Measurements from ENCODE around the gene ANP32E.

Gene ANP32E

DNA sequence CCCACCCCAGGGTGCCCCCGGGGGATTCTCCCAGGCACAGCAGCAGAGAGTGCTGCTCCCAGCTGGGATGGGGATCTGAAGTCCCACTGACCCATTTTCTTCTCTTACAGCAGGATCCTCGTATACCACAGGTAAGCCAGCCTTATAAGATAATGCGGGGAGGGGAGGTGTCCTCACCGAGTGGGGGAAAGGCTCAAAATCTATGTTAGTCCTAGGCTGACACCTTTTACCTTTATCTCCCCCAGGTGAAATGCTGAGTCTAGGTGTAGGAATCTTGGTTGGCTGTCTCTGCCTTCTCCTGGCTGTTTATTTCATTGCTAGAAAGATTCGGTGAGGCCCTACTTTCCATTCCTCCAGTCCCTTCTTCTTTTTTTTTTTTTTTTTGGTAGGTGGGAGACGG lies 27.6 kb upstream of the ANP32E start:
- no peak overlapping the region for H3K4me3 ChIP-seq (replicated peaks; ENCODE audit: low read depth, low read length)
- TF ChIP-seq, protein P1, sequence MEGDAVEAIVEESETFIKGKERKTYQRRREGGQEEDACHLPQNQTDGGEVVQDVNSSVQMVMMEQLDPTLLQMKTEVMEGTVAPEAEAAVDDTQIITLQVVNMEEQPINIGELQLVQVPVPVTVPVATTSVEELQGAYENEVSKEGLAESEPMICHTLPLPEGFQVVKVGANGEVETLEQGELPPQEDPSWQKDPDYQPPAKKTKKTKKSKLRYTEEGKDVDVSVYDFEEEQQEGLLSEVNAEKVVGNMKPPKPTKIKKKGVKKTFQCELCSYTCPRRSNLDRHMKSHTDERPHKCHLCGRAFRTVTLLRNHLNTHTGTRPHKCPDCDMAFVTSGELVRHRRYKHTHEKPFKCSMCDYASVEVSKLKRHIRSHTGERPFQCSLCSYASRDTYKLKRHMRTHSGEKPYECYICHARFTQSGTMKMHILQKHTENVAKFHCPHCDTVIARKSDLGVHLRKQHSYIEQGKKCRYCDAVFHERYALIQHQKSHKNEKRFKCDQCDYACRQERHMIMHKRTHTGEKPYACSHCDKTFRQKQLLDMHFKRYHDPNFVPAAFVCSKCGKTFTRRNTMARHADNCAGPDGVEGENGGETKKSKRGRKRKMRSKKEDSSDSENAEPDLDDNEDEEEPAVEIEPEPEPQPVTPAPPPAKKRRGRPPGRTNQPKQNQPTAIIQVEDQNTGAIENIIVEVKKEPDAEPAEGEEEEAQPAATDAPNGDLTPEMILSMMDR (IDR thresholded peaks at IDR 0.05; ENCODE audit: low read length, missing control alignments): no peak
- no peak for DNase-seq (ENCODE audit: low read depth)

DNA sequence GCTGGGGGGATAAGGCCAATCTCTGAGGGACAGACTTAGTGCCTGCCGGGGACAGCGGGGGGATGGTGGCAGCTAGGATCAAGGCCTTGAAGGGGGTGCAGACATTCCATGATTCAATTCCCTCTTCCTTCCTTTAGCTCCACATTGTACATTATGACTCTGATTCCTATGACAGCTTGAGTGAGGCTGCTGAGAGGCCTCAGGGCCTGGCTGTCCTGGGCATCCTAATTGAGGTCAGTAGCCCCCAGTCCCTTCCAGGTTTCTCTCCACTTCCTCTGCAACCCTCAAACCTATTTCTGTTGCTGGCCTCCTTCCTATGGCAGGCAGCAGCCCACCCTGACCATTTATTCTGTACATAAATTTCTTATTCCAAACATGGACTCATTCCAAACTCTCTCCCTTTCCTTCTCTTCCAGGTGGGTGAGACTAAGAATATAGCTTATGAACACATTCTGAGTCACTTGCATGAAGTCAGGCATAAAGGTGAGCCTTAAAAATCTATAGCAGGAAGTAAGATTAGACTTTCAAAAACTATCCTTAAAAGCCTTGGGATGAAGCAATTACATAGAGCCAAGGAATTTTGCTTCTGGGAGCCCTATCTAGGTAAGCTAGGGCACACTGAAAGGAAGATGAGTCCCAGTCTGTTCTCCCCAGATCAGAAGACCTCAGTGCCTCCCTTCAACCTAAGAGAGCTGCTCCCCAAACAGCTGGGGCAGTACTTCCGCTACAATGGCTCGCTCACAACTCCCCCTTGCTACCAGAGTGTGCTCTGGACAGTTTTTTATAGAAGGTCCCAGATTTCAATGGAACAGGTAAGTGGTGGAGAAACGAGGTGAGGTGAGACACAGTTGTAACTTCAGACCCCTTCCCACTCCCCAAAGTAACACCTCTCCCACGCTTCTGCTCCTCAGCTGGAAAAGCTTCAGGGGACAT lies 26.7 kb upstream of the ANP32E start:
- DNase-seq (ENCODE audit: low read depth): no peak
- TF ChIP-seq, protein P1 (IDR thresholded peaks at IDR 0.05; ENCODE audit: low read length, missing control alignments): no peak
- no peak overlapping the region for H3K4me3 ChIP-seq (replicated peaks; ENCODE audit: low read depth, low read length)

DNA sequence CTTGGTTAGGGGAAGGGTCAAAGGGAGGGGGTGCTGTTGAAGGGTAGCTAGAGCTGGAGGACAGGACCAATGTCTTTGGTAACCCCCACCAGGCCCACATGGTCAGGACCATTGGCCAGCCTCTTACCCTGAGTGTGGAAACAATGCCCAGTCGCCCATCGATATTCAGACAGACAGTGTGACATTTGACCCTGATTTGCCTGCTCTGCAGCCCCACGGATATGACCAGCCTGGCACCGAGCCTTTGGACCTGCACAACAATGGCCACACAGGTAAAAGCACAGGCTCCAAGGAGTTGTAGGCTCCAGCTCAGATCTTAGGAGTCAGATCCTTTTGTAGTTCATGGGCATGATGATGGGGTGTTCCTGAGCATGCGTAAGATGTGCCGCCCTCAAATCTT lies 25.5 kb upstream of the ANP32E start:
- DNase-seq (ENCODE audit: low read depth): no peak
- H3K4me3 ChIP-seq (replicated peaks; ENCODE audit: low read depth, low read length): no peak overlapping the region
- TF ChIP-seq, protein P1 (IDR thresholded peaks at IDR 0.05; ENCODE audit: low read length, missing control alignments): no peak

DNA sequence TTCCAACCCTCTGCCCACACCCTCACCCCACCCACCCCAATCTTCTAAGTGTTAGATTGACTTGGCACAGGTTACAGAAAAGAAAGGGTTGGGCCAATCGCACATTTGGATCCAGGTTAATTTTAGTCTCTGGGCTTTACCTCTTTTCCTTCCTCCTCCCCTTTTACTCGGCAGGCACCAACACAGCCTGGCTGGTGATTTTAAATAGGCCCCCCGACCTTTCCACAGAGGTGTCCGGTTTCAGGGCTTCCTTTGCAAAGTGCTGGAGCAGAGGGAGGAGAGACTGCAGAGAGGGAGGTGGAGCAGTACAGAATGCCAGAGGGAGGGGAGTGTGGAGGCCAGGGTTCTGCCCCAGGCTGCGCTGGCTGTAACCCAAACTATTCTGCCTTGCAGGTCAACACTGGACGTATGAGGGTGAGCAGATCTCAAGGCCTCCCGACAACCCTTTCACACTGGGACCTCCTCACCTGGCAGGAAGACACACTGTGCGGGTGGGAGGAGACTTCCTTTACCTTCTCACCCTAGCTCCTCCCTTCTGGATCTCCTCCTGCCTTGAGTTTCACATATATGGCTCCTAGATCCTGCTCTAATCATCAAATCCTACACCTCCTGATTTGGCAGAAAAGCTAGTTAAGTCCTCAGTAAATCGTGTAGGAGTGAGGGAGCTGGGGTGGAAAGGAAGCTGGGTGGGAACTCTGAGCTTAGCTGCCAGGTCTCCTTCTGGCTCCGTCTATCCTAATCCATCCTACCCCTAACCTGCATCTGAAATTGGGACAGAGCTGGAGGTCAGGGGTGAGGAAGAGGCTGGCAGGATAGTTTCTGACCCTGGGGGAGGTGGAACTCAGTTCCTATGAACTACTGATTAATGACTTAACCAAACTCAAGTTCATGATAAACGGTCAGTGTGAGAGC lies 24.1 kb upstream of the ANP32E start:
- DNase-seq (ENCODE audit: low read depth): no peak
- no peak overlapping the region for H3K4me3 ChIP-seq (replicated peaks; ENCODE audit: low read depth, low read length)
- TF ChIP-seq, protein P1 (IDR thresholded peaks at IDR 0.05; ENCODE audit: low read length, missing control alignments): no peak

DNA sequence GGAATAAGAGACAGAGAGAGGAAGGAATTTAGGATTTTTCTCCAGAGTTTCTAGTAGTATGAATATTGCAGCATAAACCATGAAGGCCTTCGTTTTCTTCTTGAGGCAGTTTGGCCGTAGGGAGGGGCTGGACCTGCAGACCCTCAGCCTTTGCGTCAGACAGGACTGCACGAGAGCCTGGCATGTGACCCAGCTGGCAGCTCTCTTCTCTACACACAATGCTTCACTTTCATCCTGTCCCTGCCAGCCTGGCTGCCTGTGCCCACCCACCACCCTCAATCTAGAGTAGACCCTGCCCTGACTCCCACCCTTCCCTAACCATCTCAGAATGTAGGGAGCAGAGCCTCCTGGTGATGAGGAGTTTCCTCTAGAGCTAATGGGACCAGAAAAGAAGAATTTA lies 23.3 kb upstream of the ANP32E start:
- DNase-seq (ENCODE audit: low read depth): no peak
- TF ChIP-seq, protein P1 (IDR thresholded peaks at IDR 0.05; ENCODE audit: low read length, missing control alignments): no peak
- no peak overlapping the region for H3K4me3 ChIP-seq (replicated peaks; ENCODE audit: low read depth, low read length)

DNA sequence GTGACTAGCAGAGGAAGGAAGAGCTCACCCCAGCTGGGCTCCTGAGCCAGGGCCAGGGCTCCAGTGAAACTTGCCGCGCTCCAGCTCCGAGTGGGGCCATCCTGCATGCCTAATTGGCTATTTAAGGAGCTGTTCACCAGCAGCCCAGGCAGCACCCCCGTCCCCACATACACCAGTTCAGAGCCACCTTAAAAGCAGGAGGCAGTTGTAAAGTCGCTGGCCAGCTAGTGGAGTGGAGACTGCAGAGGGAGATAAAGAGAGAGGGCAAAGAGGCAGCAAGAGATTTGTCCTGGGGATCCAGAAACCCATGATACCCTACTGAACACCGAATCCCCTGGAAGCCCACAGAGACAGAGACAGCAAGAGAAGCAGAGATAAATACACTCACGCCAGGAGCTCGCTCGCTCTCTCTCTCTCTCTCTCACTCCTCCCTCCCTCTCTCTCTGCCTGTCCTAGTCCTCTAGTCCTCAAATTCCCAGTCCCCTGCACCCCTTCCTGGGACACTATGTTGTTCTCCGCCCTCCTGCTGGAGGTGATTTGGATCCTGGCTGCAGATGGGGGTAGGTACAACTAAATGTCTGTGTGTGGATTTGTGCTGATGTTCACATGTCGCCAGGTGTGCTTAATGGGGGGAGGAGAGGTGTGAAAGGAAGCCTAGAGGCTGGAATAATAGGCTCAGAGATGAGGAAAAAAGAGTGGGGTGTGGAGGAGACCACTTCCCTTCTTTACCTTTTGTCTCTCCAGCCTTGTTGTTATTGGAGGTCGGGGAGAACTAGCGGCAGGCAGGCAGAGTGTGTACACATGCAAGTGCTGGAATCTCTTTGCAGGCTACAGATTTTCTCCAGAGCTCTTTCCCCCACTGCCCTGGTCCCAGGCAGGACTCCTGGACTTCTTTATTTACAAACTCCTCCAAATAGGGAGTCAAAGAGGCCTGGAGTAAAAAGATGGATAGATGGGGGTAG lies 22.0 kb upstream of the ANP32E start, which contains the start of gene CA14:
Gene CA14 (plus strand): TSS at position 151 of the 962 bp plus-strand sequence. CDS start 355 bp downstream, at position 506.
- TF ChIP-seq, protein P1 (IDR thresholded peaks at IDR 0.05; ENCODE audit: low read length, missing control alignments): no peak
- DNase-seq (ENCODE audit: low read depth): no peak
- H3K4me3 ChIP-seq (replicated peaks; ENCODE audit: low read depth, low read length): no peak within 1 kb of the TSS
